SH-SY5Y (cell line): ENCODE measurements around the gene ARX.

Source experiments
- GATA2 ChIP-seq: IDR thresholded peaks from 2 replicates; pipeline ENCODE4 v1.6.1; 2011; ENCODE audit warnings: mild to moderate bottlenecking, low read depth, low read length
- GATA3 ChIP-seq: IDR thresholded peaks from 2 replicates; pipeline ENCODE4 v1.6.1; 2011; ENCODE audit warnings: low read depth, mild to moderate bottlenecking, low read length, moderate library complexity

ARX gene

GRCh38 chrX:25022499-25023325, 6.9 kb upstream of the ARX start:
- TF ChIP-seq GATA2 (no peak), GATA3 (no peak)

DNA sequence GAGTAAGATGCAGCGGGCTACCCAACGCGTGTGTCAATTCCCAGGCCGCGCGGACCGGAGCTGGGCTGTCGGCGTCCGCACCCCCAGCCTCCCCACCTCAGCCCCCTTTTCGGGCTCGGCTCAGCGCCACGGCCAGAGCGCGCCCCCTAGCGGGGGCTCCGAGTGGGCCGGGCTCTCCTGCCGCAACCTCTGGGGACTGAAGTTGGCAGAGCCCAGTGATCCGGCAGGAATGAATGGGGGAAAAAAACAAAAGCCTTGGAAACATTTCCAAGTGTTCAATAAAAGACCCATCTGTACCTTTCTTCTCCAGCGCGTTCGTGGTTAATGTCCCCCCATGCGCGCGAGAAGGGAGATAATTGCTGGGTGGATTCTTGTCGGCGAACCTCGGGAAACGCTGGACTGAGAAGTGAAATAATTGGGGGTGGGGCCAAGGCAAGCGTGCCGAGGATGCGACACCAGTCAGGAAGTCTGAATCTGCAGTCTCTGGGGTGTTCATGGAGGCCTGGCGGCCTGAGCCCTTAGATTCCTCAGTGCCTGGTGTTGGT, 5.2 kb upstream of the ARX start:
- TF ChIP-seq GATA2 = no peak

DNA sequence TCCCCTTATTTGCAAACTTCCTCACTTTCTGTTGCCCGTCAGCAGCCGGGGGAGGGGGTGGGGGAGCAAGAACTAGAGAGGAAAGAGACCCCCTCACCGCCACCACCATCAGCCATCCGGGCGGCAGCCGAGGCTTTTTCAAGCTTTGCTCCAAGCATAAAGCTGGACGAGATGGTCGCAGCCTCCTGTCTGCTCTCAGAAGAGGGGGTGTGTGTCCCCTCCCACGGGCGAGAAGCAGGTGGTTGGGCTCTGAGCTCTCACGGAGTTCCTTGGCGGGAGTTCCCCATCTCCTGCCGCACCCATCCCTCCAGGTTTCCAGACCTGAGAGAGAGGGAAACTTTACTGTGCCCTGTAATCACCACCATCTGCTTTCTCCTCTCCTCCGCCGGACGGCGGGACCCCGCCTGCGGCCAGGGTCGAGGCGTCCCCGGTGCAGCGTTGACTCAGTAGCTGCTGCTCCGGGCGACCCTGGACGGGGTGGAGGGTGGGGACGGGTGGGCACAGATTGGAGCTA, 4.7 kb upstream of the ARX start:
- TF ChIP-seq GATA3 = no peak
- TF ChIP-seq GATA2 = no peak

DNA sequence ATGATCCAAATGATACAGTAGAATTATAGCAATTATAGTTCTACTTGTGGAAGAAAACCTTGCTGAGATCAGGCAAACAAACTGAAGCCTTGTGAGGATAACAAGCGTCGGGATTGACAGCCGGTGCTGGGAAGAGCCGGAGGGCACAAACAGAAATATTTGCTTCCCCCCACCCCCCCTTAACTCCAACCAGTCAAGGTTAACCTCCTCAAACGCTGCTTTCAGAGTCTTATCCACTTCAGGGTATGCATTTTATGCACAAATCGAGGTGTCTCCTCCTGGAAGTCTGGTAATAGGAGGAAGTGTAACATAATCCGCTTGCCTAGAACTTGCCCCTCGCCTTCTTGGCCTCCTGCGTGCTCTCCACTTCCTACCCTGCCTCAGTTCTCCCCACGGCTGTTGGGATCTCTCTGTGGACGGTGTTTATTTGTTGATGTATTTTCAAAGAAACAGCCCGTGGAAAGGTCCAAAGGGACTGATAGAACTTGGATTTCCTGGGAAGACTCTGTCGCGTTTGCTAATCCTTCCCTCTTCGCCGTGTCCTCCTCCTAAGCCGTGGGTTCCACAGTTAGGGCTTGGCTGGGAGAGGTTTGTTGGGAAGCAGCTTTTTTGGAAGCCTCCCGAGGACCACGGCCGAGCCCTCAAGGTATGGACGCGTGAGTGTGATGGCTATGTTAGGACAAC, 4.1 kb upstream of the ARX start:
- TF ChIP-seq GATA2 (no peak), GATA3 (no peak)

GRCh38 chrX:25018682-25019081, 2.9 kb upstream of the ARX start:
- TF ChIP-seq GATA2 (no peak), GATA3 (no peak)

- TF ChIP-seq GATA3 (no peak), GATA2 (no peak)
These were observed 2.0 kb upstream of the ARX start for GRCh38 chrX:25017667-25018247.

GRCh38 chrX:25016938-25017598, 1.3 kb upstream of the ARX start:
- TF ChIP-seq GATA3 = no peak
- TF ChIP-seq GATA2 = no peak

DNA sequence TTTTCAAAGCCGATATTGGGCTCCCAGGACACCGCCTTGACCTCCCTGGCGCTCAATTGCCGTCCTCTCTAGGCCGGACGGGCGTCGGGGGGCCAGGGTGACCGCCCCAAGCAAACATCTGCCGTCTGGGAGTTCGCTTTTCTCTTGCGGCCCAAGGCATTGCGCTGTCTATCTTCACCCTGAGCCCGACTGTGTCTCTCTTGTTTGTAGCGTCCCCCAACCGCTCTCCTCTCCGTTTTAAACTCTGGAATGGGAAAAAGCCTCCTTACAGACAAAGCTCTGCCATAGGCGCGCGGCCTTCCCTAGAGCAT, 551 bp upstream of the ARX start:
- TF ChIP-seq GATA2 (no peak), GATA3 (no peak)

DNA sequence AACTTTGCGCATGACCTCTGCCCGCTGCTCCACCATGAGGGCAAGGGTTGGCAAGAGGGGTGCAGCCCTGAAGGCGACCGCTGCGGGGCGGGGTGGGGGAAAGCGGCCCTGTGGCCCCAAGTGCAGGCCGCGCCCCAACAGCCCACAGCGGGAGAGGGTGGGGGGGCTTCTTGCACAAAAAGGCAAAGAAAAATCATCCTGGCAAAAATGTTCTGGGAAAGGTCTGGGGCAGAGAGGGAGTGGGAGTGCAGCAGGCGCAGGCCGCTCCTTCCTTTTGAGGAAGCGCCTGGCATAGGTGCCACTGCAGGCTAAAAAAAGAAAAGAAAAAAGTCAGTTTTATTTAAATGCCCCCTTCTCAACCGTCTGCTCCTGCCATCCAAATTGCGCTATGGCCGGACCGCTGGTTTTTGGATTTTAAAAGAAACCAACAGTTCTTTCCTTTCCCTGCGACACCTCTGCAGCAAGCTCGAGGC, 1.4 kb downstream of the ARX start:
- TF ChIP-seq GATA3 = no peak
- no peak for TF ChIP-seq GATA2

DNA sequence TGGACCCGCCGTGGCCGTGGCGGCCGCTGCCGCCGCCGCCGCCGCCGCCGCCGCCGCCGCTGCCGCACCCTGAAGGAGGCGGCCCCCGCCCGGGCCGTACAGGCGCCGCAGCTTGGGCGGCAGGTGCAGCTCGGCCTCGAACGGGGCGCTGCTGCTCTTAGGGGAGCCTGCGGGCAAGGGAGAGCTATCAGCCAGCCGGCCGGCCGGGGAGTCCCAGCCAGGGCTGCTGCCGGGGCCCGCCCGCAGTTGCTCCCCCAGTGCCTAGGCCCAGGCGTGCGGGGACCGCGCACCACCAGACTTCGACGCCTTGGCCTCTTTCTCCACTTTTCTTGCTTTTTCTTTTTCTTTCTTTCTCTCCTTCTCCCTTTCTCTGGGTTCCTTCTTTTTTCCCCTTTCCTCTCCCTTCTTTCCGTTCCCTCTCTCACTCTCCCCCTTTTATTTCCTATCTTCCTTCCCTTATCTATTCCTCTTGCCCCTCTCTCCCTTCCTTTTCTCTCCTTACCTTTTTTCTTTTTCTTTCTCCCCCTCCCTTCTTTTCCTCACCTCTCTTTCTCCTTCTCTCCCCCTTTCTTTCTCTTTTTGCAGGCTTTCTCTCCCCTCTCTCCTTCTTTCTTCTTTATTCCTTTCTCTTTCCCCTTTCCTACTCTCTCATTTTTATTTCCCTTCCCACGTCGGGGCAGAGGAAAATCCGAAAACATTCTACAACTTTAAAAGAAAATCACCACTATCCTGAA, 2.0 kb downstream of the ARX start:
- no peak for TF ChIP-seq GATA3
- TF ChIP-seq GATA2 = no peak

DNA sequence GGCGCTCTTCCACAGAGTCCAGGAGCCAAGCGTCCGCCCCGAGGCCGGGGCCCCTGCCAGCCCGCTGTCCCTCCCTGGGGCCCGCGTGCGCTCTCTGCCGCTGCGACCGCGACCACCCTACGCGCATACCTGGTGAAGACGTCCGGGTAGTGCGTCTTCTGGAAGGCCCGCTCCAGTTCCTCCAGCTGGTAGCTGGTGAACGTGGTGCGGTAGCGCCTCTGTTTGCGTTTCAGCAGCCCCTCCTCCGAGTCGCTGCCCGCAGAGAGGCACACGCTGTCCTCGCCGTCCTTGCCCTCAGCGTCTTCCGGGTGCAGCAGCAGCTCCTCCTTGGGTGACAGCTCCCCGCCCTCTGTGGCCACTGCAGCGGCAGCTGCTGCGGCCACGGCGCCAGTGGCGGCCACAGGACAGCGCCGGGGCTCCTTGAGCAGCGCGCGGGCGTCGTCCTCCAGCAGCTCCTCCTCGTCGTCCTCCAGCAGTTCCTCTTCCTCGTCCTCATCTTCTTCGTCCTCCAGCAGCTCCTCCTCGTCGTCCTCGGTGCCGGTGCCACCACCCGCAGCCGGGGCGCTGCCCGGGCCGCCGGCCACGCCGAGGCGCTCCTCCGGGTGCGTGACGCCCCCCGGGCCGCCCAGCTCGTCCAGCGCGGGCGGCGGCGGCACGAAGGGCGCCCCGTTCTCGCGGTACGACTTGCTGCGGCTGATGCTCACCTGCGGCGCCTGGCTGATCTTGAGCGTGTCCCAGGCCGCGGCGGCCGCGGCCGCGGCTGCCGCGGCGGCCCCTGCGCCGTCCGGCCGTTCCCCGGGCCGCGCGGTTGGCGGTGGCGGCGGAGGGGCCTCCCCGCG, 2.8 kb downstream of the ARX start:
- TF ChIP-seq GATA3 = no peak
- no peak for TF ChIP-seq GATA2

- TF ChIP-seq GATA2 (no peak), GATA3 (no peak)
These were observed 3.4 kb downstream of the ARX start for GRCh38 chrX:25012433-25012735.
